Esophagus muscularis mucosa (tissue), 4 donors: Measurements from ENCODE around the gene STOM.

Source experiments
- EP300 ChIP-seq: sonication (generic); formaldehyde crosslinking; IDR thresholded peaks from one replicate; pipeline ENCODE4 v1.6.1; 2017; ENCODE audit warnings: antibody characterized with exemption
- POLR2A ChIP-seq: fragments of 450-650 bp; IDR thresholded peaks from one replicate; pipeline ENCODE4 v1.6.1; 2017; ENCODE audit warnings: antibody characterized with exemption, moderate library complexity, mild to moderate bottlenecking, low read depth
- POLR2AphosphoS5 ChIP-seq, 2 donors: sonication (generic); formaldehyde crosslinking; IDR thresholded peaks; one replicate each; pipeline ENCODE4 v1.6.1; 2017; ENCODE audit warnings: antibody characterized with exemption in 2 of 2
- TF ChIP-seq, protein P1 (sequence below), 3 experiments: fragments of 200-600 bp in 2 of 3; fragments of 450-650 bp in 1 of 3; sonication (generic) in 2 of 3; IDR thresholded peaks; one replicate each; pipeline ENCODE4 v1.5.1; 2017 to 2019; ENCODE audit warnings: antibody characterized with exemption in 3 of 3, mild to moderate bottlenecking in 2 of 3, moderate library complexity in 1 of 3

DNA sequence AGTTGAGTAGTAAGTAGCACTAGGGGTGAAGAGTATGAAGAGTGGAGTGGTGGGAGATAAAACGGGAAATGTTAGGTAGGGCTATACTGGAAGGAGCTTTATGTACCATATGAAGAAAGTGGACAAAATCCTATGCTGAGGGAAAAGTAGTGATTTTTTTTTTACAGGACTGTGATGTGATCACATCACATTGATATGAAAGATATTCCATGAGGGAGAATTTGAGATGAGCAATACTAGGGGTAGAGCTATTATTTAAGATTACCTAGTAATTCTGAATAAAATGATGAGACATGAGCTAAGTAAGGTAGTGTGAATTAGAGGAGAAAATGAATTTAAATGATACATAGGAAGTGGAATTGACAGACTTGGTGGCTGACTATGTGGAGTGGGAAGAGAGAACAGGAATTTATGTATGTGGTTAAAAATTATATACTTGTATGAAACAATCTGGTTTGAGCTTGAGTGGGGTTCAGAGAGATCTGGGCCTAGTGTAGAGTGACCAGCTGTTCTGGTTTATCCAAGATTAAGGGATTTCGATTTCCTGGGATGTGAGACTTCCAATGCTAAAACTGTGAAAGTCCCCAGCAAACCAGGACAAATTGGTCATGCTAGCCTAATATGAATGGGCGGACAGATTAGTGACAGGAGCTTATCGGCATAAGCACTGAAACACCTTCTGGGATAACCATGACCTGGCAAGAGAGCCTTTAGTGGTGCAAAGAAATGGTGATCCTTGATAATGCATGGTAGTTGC, 29.3 kb upstream of the STOM start:
- TF ChIP-seq, protein P1, sequence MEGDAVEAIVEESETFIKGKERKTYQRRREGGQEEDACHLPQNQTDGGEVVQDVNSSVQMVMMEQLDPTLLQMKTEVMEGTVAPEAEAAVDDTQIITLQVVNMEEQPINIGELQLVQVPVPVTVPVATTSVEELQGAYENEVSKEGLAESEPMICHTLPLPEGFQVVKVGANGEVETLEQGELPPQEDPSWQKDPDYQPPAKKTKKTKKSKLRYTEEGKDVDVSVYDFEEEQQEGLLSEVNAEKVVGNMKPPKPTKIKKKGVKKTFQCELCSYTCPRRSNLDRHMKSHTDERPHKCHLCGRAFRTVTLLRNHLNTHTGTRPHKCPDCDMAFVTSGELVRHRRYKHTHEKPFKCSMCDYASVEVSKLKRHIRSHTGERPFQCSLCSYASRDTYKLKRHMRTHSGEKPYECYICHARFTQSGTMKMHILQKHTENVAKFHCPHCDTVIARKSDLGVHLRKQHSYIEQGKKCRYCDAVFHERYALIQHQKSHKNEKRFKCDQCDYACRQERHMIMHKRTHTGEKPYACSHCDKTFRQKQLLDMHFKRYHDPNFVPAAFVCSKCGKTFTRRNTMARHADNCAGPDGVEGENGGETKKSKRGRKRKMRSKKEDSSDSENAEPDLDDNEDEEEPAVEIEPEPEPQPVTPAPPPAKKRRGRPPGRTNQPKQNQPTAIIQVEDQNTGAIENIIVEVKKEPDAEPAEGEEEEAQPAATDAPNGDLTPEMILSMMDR (IDR thresholded peaks at IDR 0.05), result no peak
- TF ChIP-seq EP300 (no peak), POLR2A (no peak), POLR2AphosphoS5 (IDR thresholded peaks at IDR 0.05) (no peak)
